A673 (cell line): ENCODE measurements around the gene TMEM164. TPM values are rescaled to one million over a fixed set of nuclear protein-coding genes. Genes with fewer than 3 reads are reported as not detected.

ENCODE experiments used
- BruUV-seq: library from RNA; stranded (reverse); fragments of 400-500 nt; replicated peaks from 2 replicates; lab custom pipeline; 2021; lab: Mats Ljungman, UMichigan
- CTCF ChIA-PET: fragments of 300-600 bp; sonication (Branson Sonifier 250); formaldehyde crosslinking; loops from one replicate; lab custom pipeline; 2022; ENCODE audit warnings: antibody characterized with exemption; lab: Charles Lee
- POLR2A ChIA-PET: fragments of 300-600 bp; sonication (Branson Sonifier 250); formaldehyde crosslinking; loops from one replicate; lab custom pipeline; 2022; ENCODE audit warnings: antibody characterized with exemption; ENCODE audit not compliant: low non-redundant PET; lab: Charles Lee
- DNase-seq: peaks from one replicate; pipeline ENCODE4 v3.0.0-alpha.2; 2015; ENCODE audit warnings: low spot score
- H3K27ac ChIP-seq: fragments of 200-600 bp; sonication (generic); 2 replicates; pipeline ENCODE4 v1.5.1; 2016; ENCODE audit warnings: mixed run types, low read depth, mild to moderate bottlenecking, mixed read lengths, antibody characterized with exemption, low read length; ENCODE audit not compliant: poor library complexity, severe bottlenecking
- H3K27me3 ChIP-seq: fragments of 200-600 bp; sonication (generic); replicated peaks from 2 replicates; pipeline ENCODE4 v1.6.1; 2017; ENCODE audit warnings: mixed run types, low read depth, mild to moderate bottlenecking, mixed read lengths, antibody characterized with exemption, low read length; ENCODE audit not compliant: insufficient read depth, poor library complexity
- H3K36me3 ChIP-seq: fragments of 200-600 bp; sonication (generic); 2 replicates; pipeline ENCODE4 v1.6.1; 2016; ENCODE audit warnings: mixed run types, mild to moderate bottlenecking, mixed read lengths, antibody characterized with exemption, low read length; ENCODE audit not compliant: insufficient read depth, poor library complexity, severe bottlenecking
- H3K4me1 ChIP-seq: fragments of 200-600 bp; sonication (generic); 2 replicates; pipeline ENCODE4 v1.6.1; 2017; ENCODE audit warnings: mixed run types, mild to moderate bottlenecking, mixed read lengths, antibody characterized with exemption, low read length; ENCODE audit not compliant: insufficient read depth, poor library complexity, severe bottlenecking
- H3K4me3 ChIP-seq: fragments of 200-600 bp; sonication (generic); 2 replicates; pipeline ENCODE4 v1.5.1; 2016; ENCODE audit warnings: low read depth, mixed run types, mild to moderate bottlenecking, mixed read lengths, low read length; ENCODE audit not compliant: poor library complexity, severe bottlenecking
- H3K9me3 ChIP-seq: fragments of 200-600 bp; sonication (generic); 2 replicates; pipeline ENCODE4 v1.6.1; 2016; ENCODE audit warnings: mixed run types, low read depth, mild to moderate bottlenecking, mixed read lengths, antibody characterized with exemption, low read length; ENCODE audit not compliant: poor library complexity, severe bottlenecking
- CTCF ChIP-seq: fragments of 300-800, 200-600 bp; sonication (generic); conservative IDR thresholded peaks from 2 replicates; pipeline ENCODE4 v1.5.1; 2017; ENCODE audit warnings: low read depth, mild to moderate bottlenecking, antibody characterized with exemption, low read length, moderate library complexity, mixed read lengths
- EZH2 ChIP-seq: fragments of 200-600 bp; sonication (generic); IDR thresholded peaks from 2 replicates; pipeline ENCODE4 v1.6.1; 2017; ENCODE audit warnings: borderline replicate concordance, low read depth, mild to moderate bottlenecking, mixed read lengths, antibody characterized with exemption, low read length; ENCODE audit not compliant: poor library complexity, severe bottlenecking
- intact Hi-C: fragments of 100-400 bp; cut with micrococcal nuclease; formaldehyde crosslinking; loops from one replicate; pipeline ENCODE4 v1.10.0; 2022; ENCODE audit not compliant: unreplicated experiment
- total RNA-seq: library from RNA; stranded (reverse); gene quantifications from 2 replicates; pipeline ENCODE4 v1.2.3, GENCODE V29; 2021

TMEM164 gene
- total RNA-seq, 1 experiment from 2014 or later: 26.5 TPM

- Histone ChIP-seq H3K4me3 (no peak overlapping the region), H3K36me3 (no peaks in the 10 kb centered on the region), H3K27ac (no peak overlapping the region), H3K9me3 (no peaks in the 10 kb centered on the region), H3K4me1 (no peaks in the 10 kb centered on the region), H3K27me3 (no peaks in the 10 kb centered on the region)
- no peak for DNase-seq
- TF ChIP-seq EZH2 (no peak), CTCF (no peak)
- intact Hi-C loops: no loop called here
- ChIA-PET CTCF (no interaction called here), POLR2A (no interaction called here)
- BruUV-seq: no TSS peak
Measured at GRCh38 chrX:110133735-110134370, 130.9 kb downstream of the TMEM164 start.

- Histone ChIP-seq H3K4me1 (no peaks in the 10 kb centered on the region), H3K4me3 (no peak overlapping the region), H3K36me3 (no peaks in the 10 kb centered on the region), H3K27me3 (no peaks in the 10 kb centered on the region), H3K9me3 (no peaks in the 10 kb centered on the region), H3K27ac (no peak overlapping the region)
- CTCF ChIA-PET: no interaction called here
- TF ChIP-seq EZH2 (no peak), CTCF (no peak)
- no TSS peak for BruUV-seq
- POLR2A ChIA-PET: no interaction called here
- intact Hi-C loops: no loop called here
- no peak for DNase-seq
Measured at GRCh38 chrX:110135618-110136017, 132.7 kb downstream of the TMEM164 start.

GRCh38 chrX:110136136-110136535 lies 133.2 kb downstream of the TMEM164 start:
- no peak for TF ChIP-seq EZH2
- TF ChIP-seq CTCF: no peak
- Histone ChIP-seq H3K27ac (no peak overlapping the region), H3K27me3 (no peaks in the 10 kb centered on the region), H3K4me3 (no peak overlapping the region), H3K9me3 (no peaks in the 10 kb centered on the region), H3K4me1 (no peaks in the 10 kb centered on the region), H3K36me3 (no peaks in the 10 kb centered on the region)
- BruUV-seq: no TSS peak
- POLR2A ChIA-PET: no interaction called here
- no peak for DNase-seq
- intact Hi-C loops: no loop called here
- CTCF ChIA-PET: no interaction called here
